H1 (cell line): ENCODE data around the gene AEBP1. TPM values are rescaled to one million over a fixed set of nuclear protein-coding genes. Genes with fewer than 3 reads are reported as not detected.

Experiments
- GTF2F1 ChIP-seq: IDR thresholded peaks from 2 replicates; pipeline ENCODE4 v1.6.1; 2012; ENCODE audit warnings: low read depth, low read length, improper control_type of control experiment, borderline replicate concordance
- HDAC2 ChIP-seq, 2 experiments: fragments of 300-600 bp in 1 of 2; sonication (generic) in 1 of 2; IDR thresholded peaks; 2 replicates each; pipeline ENCODE4 v1.6.1; 2011 to 2012; ENCODE audit warnings: low read depth in 2 of 2, low read length in 2 of 2, mild to moderate bottlenecking in 2 of 2, moderate library complexity in 2 of 2, borderline replicate concordance in 1 of 2, inconsistent platforms in 1 of 2
- KDM1A ChIP-seq: fragments of 200-600, 300-600 bp; sonication (generic); IDR thresholded peaks from 2 replicates; pipeline ENCODE4 v1.7.1; 2016; ENCODE audit warnings: mild to moderate bottlenecking, low read length, borderline replicate concordance
- SP1 ChIP-seq: IDR thresholded peaks from 2 replicates; pipeline ENCODE4 v1.6.1; 2011; ENCODE audit warnings: low read depth, low read length
- TEAD4 ChIP-seq: IDR thresholded peaks from 2 replicates; pipeline ENCODE4 v1.6.1; 2012; ENCODE audit warnings: low read depth, low read length, inconsistent platforms, mixed read lengths
- polyA plus RNA-seq, 7 experiments: library from polyadenylated mRNA; depleted of rRNA in 3 of 7; stranded (reverse) in 5 of 7; unstranded in 2 of 7; fragments of >200 nt in 5 of 7; fragments of 200-250 nt in 2 of 7; gene quantifications; 1 replicate in 5 of 7; 2 replicates in 1 of 7; 4 replicates in 1 of 7; pipeline versions ENCODE4 v1.2.1 to v1.2.3, GENCODE V29; 2011 to 2013; ENCODE audit warnings: missing spikeins in 2 of 7, mixed read lengths in 2 of 7
- total RNA-seq: library from RNA; stranded (reverse); fragmentation: NEBNext Ultra II Directional; extraction: Animal tissue kit (Norgen Biotek cat#: 25700); gene quantifications from 2 replicates; pipeline ENCODE4 v1.2.1, GENCODE V29; 2021

Gene AEBP1
- total and polyA plus RNA-seq, 2 of the 8 experiments (the other 6 are each of a cell fraction or from before 2014, with no cell fraction given) = 10.4 to 41.2 TPM

DNA sequence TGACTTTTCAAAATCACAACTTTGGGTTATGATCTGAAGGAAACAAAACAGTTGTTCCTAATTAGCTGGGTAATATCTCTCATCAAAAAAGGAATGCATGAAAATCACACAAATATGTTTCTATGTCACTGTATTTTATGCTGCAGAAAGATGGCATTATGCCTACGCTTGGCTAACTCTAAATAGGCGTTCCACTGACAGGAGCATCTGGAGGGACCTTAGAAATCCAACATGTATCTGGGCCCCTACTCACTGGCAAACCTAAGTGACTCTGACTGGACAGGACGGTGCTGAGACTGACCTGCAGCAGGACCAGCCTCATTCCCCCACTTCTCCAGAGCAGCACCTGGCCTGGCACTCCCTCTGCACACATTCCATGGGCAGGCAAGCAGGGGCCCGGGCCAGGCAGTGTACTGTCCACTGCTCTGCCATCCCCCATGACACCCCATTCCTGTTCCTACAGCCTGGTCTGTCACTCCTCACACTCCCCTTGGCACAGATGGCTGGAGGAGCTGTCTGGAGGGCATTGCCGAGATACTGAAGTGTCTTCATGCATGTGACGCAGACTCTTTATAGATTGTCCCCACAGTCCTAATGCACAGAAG is 39.6 kb downstream of the AEBP1 start (continued):
- TF ChIP-seq TEAD4 (no peak), KDM1A (no peak), GTF2F1 (no peak), HDAC2 (IDR thresholded peaks at IDR 0.05; ENCODE audit: borderline replicate concordance in 1 of 2, low read depth in 2 of 2, low read length in 2 of 2) (no peak), SP1 (no peak)
